ENCODE measurements around the gene DEFB124. TPM values are rescaled to one million over a fixed set of nuclear protein-coding genes. Genes with fewer than 3 reads are reported as not detected.
"Not testable (repeated sequence)": the region's sequence is repeated elsewhere in the genome, so short reads cannot be mapped to it uniquely, and the experiment has no call there.

Gene DEFB124
- total RNA-seq, 1 experiment from 2014 or later: not detected

GRCh38 chr20:31430568-31431115 lies 44.3 kb downstream of the DEFB124 start (continued):
- TF ChIP-seq, protein P1, sequence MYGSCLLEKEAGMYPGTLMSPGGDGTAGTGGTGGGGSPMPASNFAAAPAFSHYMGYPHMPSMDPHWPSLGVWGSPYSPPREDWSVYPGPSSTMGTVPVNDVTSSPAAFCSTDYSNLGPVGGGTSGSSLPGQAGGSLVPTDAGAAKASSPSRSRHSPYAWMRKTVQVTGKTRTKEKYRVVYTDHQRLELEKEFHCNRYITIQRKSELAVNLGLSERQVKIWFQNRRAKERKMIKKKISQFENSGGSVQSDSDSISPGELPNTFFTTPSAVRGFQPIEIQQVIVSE (CRISPR knock-in tag; IDR thresholded peaks at IDR 0.05; ENCODE audit: borderline replicate concordance): no peak
- TF ChIP-seq SOX15 (CRISPR knock-in tag; IDR thresholded peaks at IDR 0.05) (no peak), GABPB1 (CRISPR knock-in tag; IDR thresholded peaks at IDR 0.05) (no peak), TEAD4 (CRISPR knock-in tag; IDR thresholded peaks at IDR 0.05) (no peak), ZNF512 (CRISPR knock-in tag; IDR thresholded peaks at IDR 0.05; ENCODE audit: borderline replicate concordance) (no peak), ZNF423 (CRISPR knock-in tag; IDR thresholded peaks at IDR 0.05) (no peak)
- TF ChIP-seq, protein P2, sequence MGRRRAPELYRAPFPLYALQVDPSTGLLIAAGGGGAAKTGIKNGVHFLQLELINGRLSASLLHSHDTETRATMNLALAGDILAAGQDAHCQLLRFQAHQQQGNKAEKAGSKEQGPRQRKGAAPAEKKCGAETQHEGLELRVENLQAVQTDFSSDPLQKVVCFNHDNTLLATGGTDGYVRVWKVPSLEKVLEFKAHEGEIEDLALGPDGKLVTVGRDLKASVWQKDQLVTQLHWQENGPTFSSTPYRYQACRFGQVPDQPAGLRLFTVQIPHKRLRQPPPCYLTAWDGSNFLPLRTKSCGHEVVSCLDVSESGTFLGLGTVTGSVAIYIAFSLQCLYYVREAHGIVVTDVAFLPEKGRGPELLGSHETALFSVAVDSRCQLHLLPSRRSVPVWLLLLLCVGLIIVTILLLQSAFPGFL (CRISPR knock-in tag; IDR thresholded peaks at IDR 0.05; ENCODE audit: borderline replicate concordance): no peak

DNA sequence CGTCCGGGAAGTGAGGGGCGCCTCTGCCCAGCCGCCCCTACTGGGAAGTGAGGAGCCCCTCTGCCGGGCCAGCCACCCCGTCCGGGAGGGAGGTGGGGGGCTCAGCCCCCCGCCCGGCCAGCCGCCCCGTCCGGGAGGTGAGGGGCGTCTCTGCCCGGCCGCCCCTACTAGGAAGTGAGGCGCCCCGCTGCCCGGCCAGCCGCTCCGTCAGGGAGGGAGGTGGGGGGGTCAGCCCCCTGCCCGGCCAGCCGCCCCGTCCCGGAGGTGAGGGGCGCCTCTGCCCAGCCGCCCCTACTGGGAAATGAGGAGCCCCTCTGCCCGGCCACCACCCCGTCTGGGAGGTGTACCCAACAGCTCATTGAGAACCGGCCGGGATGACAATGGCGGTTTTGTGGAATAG lies 47.4 kb downstream of the DEFB124 start:
- H3K4me3 Mint-ChIP-seq; H3K4me1 Mint-ChIP-seq; CTCF ChIA-PET; POLR2A ChIA-PET; DNase-seq (ENCODE audit: low spot score); H3K27ac Mint-ChIP-seq; ATAC-seq: not testable (repeated sequence)
- H3K27me3 Mint-ChIP-seq (ENCODE audit: low read depth): peaks cover 12% of the 10 kb centered on the region; the same call in 1 of the 2 replicates
- H3K9me3 Mint-ChIP-seq: peaks cover 61% of the 10 kb centered on the region
- H3K36me3 Mint-ChIP-seq: peaks cover 38% of the 10 kb centered on the region

- POLR2A ChIA-PET; H3K27ac Mint-ChIP-seq; H3K4me3 Mint-ChIP-seq; ATAC-seq; DNase-seq (ENCODE audit: low spot score); H3K4me1 Mint-ChIP-seq; CTCF ChIA-PET: not testable (repeated sequence)
- Mint-ChIP-seq H3K36me3 (peaks cover 36% of the 10 kb centered on the region), H3K9me3 (peaks cover 59% of the 10 kb centered on the region), H3K27me3 (ENCODE audit: low read depth) (peaks cover 12% of the 10 kb centered on the region; the same call in 1 of the 2 replicates)
Measured at GRCh38 chr20:31426891-31427551, 47.9 kb downstream of the DEFB124 start.

- H3K4me1 Mint-ChIP-seq: no peaks in the 10 kb centered on the region
- DNase-seq (ENCODE audit: low spot score) (no peak), ATAC-seq (no peak)
- CTCF ChIA-PET: no interaction called here
- peaks cover 34% of the 10 kb centered on the region for H3K36me3 Mint-ChIP-seq
- H3K27me3 Mint-ChIP-seq (ENCODE audit: low read depth): peaks cover 12% of the 10 kb centered on the region; the same call in 1 of the 2 replicates
- no peak overlapping the region for H3K4me3 Mint-ChIP-seq
- H3K9me3 Mint-ChIP-seq: peaks cover 59% of the 10 kb centered on the region
- POLR2A ChIA-PET: no interaction called here
- no peak overlapping the region for H3K27ac Mint-ChIP-seq
- TF ChIP-seq ZNF512 (CRISPR knock-in tag; IDR thresholded peaks at IDR 0.05; ENCODE audit: borderline replicate concordance) (no peak), IRF1 (CRISPR knock-in tag; IDR thresholded peaks at IDR 0.05) (no peak), CREB1 (CRISPR knock-in tag; IDR thresholded peaks at IDR 0.05) (no peak), FOXP1 (CRISPR knock-in tag; IDR thresholded peaks at IDR 0.05; ENCODE audit: borderline replicate concordance) (no peak), KAT7 (CRISPR knock-in tag; IDR thresholded peaks at IDR 0.05; ENCODE audit: borderline replicate concordance) (no peak), RORB (CRISPR knock-in tag; IDR thresholded peaks at IDR 0.05) (no peak)
- TF ChIP-seq, protein P3, sequence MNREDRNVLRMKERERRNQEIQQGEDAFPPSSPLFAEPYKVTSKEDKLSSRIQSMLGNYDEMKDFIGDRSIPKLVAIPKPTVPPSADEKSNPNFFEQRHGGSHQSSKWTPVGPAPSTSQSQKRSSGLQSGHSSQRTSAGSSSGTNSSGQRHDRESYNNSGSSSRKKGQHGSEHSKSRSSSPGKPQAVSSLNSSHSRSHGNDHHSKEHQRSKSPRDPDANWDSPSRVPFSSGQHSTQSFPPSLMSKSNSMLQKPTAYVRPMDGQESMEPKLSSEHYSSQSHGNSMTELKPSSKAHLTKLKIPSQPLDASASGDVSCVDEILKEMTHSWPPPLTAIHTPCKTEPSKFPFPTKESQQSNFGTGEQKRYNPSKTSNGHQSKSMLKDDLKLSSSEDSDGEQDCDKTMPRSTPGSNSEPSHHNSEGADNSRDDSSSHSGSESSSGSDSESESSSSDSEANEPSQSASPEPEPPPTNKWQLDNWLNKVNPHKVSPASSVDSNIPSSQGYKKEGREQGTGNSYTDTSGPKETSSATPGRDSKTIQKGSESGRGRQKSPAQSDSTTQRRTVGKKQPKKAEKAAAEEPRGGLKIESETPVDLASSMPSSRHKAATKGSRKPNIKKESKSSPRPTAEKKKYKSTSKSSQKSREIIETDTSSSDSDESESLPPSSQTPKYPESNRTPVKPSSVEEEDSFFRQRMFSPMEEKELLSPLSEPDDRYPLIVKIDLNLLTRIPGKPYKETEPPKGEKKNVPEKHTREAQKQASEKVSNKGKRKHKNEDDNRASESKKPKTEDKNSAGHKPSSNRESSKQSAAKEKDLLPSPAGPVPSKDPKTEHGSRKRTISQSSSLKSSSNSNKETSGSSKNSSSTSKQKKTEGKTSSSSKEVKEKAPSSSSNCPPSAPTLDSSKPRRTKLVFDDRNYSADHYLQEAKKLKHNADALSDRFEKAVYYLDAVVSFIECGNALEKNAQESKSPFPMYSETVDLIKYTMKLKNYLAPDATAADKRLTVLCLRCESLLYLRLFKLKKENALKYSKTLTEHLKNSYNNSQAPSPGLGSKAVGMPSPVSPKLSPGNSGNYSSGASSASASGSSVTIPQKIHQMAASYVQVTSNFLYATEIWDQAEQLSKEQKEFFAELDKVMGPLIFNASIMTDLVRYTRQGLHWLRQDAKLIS (CRISPR knock-in tag; IDR thresholded peaks at IDR 0.05; ENCODE audit: borderline replicate concordance): no peak
- TF ChIP-seq, protein P4, sequence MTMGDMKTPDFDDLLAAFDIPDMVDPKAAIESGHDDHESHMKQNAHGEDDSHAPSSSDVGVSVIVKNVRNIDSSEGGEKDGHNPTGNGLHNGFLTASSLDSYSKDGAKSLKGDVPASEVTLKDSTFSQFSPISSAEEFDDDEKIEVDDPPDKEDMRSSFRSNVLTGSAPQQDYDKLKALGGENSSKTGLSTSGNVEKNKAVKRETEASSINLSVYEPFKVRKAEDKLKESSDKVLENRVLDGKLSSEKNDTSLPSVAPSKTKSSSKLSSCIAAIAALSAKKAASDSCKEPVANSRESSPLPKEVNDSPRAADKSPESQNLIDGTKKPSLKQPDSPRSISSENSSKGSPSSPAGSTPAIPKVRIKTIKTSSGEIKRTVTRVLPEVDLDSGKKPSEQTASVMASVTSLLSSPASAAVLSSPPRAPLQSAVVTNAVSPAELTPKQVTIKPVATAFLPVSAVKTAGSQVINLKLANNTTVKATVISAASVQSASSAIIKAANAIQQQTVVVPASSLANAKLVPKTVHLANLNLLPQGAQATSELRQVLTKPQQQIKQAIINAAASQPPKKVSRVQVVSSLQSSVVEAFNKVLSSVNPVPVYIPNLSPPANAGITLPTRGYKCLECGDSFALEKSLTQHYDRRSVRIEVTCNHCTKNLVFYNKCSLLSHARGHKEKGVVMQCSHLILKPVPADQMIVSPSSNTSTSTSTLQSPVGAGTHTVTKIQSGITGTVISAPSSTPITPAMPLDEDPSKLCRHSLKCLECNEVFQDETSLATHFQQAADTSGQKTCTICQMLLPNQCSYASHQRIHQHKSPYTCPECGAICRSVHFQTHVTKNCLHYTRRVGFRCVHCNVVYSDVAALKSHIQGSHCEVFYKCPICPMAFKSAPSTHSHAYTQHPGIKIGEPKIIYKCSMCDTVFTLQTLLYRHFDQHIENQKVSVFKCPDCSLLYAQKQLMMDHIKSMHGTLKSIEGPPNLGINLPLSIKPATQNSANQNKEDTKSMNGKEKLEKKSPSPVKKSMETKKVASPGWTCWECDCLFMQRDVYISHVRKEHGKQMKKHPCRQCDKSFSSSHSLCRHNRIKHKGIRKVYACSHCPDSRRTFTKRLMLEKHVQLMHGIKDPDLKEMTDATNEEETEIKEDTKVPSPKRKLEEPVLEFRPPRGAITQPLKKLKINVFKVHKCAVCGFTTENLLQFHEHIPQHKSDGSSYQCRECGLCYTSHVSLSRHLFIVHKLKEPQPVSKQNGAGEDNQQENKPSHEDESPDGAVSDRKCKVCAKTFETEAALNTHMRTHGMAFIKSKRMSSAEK (CRISPR knock-in tag; IDR thresholded peaks at IDR 0.05; ENCODE audit: borderline replicate concordance): no peak
Measured at GRCh38 chr20:31425797-31426196, 49.1 kb downstream of the DEFB124 start.

All from WTC11 (cell line).